Brain microvascular endothelial cell (primary cell): ENCODE measurements around the gene LRIF1.
A peak's percentile ranks its signal among the peaks of the same experiment; 100 is the strongest.
"Not testable (repeated sequence)": the region's sequence is repeated elsewhere in the genome, so short reads cannot be mapped to it uniquely, and the experiment has no call there.

Experiments used
- DNase-seq: peaks from one replicate; pipeline ENCODE4 v3.0.0-alpha.2; 2020
- H3K27ac ChIP-seq: fragments of 250-450 bp; sonication (Bioruptor Pico); 2 replicates; pipeline ENCODE4 v1.5.1; 2020; ENCODE audit warnings: mild to moderate bottlenecking, moderate library complexity
- H3K27me3 ChIP-seq: fragments of 250-450 bp; sonication (Bioruptor Pico); replicated peaks from 2 replicates; pipeline ENCODE4 v1.5.1; 2020; ENCODE audit warnings: mild to moderate bottlenecking
- H3K36me3 ChIP-seq: fragments of 250-450 bp; sonication (Bioruptor Pico); replicated peaks from 2 replicates; pipeline ENCODE4 v1.5.1; 2020; ENCODE audit warnings: mild to moderate bottlenecking
- H3K4me3 ChIP-seq: 2 replicates; pipeline ENCODE4 v1.5.1; 2011; ENCODE audit warnings: low read depth, mild to moderate bottlenecking, control low read depth, low read length, moderate library complexity
- in situ Hi-C: cut with HindIII; loops from 2 replicates; pipeline ENCODE4 v1.10.0; 2017; ENCODE audit warnings: low sequenced_read_pairs, low pct_ligation_motif_present
- TF ChIP-seq, protein P1 (sequence below): IDR thresholded peaks from 2 replicates; pipeline ENCODE4 v1.5.1; 2011; ENCODE audit warnings: low read depth, mild to moderate bottlenecking, moderate library complexity, low read length, control low read depth, inconsistent platforms; ENCODE audit errors: missing control alignments

The LRIF1 gene

DNA sequence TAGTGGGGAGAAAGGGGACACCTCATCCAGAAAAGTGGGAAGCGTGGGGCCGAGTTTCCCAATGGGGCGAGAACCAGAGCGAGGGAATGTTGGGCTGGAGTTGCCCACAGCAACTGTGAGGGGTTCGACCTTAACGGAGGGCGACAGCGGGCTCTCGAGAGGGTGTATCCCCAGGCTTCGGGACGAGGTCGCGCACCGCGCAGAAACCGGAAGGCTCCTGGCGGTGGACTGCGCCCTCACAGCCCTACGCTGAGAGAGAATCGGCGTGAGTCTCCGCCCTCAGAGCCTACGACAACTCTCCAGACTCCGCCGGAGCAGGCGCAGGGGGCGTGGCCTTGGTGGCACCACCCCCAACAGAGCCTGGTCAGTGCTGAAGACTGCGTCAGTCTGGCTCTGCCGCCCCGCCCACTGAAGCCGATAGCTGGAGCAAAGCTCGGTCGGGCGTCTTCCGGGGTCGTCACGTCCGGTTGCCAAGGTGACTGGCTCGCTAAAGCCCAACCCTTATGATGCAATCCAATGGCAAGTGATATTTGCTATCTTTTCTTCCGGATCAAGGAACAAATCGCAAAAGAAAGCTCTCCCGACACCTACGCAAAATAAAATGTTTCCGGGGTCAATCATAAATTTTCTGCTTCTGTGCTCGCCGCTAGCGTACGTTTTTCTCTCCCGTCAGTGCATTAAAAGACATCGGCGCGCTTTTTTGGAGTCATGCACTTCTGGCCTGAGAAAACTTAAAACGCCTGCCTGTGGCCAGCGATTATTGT, at the start of gene LRIF1:
Gene LRIF1, minus strand, starts transcription at position 232 of the 764 bp plus-strand sequence. CDS start 234 bp downstream, outside the sequence.
- Histone ChIP-seq H3K27me3 (no peaks in the 10 kb centered on the region), H3K36me3 (no peaks in the 10 kb centered on the region), H3K4me3 (peak within 1 kb of the TSS; percentile 76), H3K27ac (peak within 1 kb of the TSS; percentile 96)
- in situ Hi-C loops: no loop called here
- TF ChIP-seq, protein P1, sequence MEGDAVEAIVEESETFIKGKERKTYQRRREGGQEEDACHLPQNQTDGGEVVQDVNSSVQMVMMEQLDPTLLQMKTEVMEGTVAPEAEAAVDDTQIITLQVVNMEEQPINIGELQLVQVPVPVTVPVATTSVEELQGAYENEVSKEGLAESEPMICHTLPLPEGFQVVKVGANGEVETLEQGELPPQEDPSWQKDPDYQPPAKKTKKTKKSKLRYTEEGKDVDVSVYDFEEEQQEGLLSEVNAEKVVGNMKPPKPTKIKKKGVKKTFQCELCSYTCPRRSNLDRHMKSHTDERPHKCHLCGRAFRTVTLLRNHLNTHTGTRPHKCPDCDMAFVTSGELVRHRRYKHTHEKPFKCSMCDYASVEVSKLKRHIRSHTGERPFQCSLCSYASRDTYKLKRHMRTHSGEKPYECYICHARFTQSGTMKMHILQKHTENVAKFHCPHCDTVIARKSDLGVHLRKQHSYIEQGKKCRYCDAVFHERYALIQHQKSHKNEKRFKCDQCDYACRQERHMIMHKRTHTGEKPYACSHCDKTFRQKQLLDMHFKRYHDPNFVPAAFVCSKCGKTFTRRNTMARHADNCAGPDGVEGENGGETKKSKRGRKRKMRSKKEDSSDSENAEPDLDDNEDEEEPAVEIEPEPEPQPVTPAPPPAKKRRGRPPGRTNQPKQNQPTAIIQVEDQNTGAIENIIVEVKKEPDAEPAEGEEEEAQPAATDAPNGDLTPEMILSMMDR: peak; percentile 71
- peak; percentile 100 for DNase-seq

GRCh38 chr1:111008031-111008430, 44.3 kb upstream of the LRIF1 start:
- H3K27me3 ChIP-seq: no peaks in the 10 kb centered on the region
- in situ Hi-C loops: no loop called here
- no peak overlapping the region for H3K27ac ChIP-seq
- H3K4me3 ChIP-seq: no peak overlapping the region
- TF ChIP-seq, protein P1: no peak
- DNase-seq: no peak
- no peaks in the 10 kb centered on the region for H3K36me3 ChIP-seq

DNA sequence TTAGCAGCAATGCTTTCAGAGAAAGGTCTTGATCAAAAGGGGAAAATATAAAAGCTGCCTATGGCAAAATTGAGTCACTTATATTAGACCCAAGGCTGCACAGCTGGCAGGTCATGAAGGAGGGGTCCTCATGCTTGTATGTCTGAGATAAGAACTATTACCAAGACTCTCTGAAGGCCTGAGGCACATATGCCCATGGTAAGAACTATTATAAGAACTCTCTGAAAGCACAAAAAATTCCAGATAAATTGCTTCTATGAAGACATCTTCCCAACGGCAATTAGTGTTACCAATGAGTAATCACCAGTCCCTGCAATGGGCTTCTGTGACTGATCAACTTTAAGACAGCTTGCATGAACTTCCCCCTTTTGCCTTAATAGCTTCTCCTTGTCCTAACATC, 42.8 kb upstream of the LRIF1 start:
- DNase-seq: no peak
- in situ Hi-C loops: no loop called here
- TF ChIP-seq, protein P1: no peak
- Histone ChIP-seq H3K27ac (no peak overlapping the region), H3K27me3 (no peaks in the 10 kb centered on the region), H3K4me3 (no peak overlapping the region), H3K36me3 (no peaks in the 10 kb centered on the region)

DNA sequence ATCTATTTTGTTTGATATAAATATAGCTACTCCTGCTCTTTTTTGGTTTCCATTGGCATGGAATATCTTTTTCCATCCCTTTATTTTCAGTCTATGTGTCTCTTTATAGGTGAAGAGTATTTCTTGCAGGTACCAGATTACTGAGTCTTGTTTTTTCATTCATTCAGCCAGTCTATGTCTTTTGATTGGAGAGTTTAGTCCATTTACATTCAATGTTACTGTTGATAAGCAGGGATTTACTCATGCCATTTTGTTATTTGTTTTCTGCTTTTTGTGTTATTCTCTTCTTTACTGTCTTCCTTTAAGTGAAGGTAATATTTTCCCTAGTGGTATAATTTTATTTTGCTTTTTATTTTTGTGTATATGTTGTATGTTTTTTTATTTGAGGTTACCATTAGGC, 35.9 kb upstream of the LRIF1 start:
- DNase-seq, H3K27me3 ChIP-seq, H3K4me3 ChIP-seq, H3K27ac ChIP-seq, H3K36me3 ChIP-seq, in situ Hi-C loops: not testable (repeated sequence)

GRCh38 chr1:110992329-110992728, 28.6 kb upstream of the LRIF1 start:
- in situ Hi-C loops, H3K27ac ChIP-seq, H3K27me3 ChIP-seq, DNase-seq, H3K4me3 ChIP-seq, H3K36me3 ChIP-seq: not testable (repeated sequence)

DNA sequence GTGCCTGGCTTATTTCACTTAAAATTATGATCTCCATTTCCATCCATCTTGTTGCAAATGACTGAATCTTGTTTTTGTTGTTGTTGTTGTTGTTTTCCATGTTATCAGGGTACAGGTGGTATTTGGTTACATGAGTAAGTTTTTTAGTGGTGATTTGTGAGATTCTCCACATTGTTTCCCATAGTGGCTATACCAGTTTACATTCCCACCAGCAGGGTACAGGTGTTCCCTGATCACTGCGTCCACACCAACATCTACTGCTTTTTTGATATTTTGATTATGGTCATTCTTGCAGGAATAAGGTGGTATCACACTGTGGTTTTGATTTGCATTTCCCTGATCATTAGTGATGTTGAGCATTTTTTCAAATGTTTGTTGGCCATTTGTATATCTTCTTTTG, 27.6 kb upstream of the LRIF1 start:
- H3K27me3 ChIP-seq, DNase-seq, H3K27ac ChIP-seq, in situ Hi-C loops, H3K4me3 ChIP-seq, H3K36me3 ChIP-seq: not testable (repeated sequence)

GRCh38 chr1:110990541-110990940, 26.8 kb upstream of the LRIF1 start:
- in situ Hi-C loops: no loop called here
- DNase-seq: no peak
- no peak overlapping the region for H3K4me3 ChIP-seq

More at GRCh38 chr1:110990541-110990940, 26.8 kb upstream of the LRIF1 start:
- Histone ChIP-seq H3K27ac (no peak overlapping the region), H3K36me3 (no peaks in the 10 kb centered on the region), H3K27me3 (no peaks in the 10 kb centered on the region)
- TF ChIP-seq, protein P1: no peak
